Activated CD8-positive, alpha-beta memory T cell treated with anti-CD3 and anti-CD28 coated beads for 48 hours (primary cell): ENCODE measurements around the gene CCL7.

Source experiments
- DNase-seq, 3 experiments: peaks; one replicate each; pipeline ENCODE4 v3.0.0-alpha.2; 2020; ENCODE audit warnings: low read depth in 2 of 3, low spot score in 2 of 3

Gene CCL7

DNA sequence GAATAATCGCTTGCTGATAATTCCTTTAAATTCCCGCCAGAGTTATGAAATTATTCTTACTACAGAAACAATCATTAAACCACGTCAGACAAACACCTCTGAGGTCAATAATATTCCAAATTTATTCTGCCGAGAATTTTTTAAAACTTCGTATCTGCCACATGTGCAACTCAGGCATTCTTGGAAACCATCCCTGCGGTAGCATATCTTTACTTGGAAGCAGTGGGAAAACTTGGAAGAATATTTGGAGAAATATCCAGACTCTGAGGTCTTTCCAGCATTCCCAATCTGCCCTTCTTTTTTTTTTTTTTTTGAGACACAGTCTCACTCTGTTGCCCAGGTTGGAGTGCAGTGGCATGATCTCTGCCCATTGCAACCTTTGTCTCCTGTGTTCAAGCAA lies 13.6 kb downstream of the CCL7 start:
- no peak for DNase-seq

DNA sequence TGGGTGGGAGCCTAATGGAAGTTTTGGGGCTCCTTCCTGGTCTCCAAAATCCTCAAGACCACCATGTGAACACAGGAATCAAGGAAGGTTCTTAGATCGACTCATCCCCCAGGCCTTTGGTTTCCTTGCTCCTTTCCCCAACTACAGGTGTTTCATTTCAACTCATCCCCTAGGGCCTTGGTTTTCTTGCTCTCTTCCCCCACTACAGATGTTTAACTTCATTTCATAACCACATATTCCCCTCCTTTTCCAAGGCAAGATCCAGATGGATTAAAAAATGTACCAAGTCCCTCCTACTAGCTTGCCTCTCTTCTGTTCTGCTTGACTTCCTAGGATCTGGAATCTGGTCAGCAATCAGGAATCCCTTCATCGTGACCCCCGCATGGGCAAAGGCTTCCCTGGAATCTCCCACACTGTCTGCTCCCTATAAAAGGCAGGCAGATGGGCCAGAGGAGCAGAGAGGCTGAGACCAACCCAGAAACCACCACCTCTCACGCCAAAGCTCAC lies 15.3 kb downstream of the CCL7 start, which contains the start of gene CCL11:
Gene CCL11, plus strand, starts transcription at position 457 of the 507 bp plus-strand sequence. CDS start 67 bp downstream, outside the sequence.
- DNase-seq = no peak

DNA sequence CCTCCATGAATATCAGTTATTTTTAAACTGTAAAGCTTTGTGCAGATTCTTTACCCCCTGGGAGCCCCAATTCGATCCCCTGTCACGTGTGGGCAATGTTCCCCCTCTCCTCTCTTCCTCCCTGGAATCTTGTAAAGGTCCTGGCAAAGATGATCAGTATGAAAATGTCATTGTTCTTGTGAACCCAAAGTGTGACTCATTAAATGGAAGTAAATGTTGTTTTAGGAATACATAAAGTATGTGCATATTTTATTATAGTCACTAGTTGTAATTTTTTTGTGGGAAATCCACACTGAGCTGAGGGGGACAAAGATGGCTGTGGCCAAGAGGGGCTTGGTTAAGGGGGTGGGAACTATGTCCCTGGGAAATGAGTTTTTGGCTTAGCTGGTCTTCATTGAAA lies 17.9 kb downstream of the CCL7 start:
- no peak for DNase-seq

DNA sequence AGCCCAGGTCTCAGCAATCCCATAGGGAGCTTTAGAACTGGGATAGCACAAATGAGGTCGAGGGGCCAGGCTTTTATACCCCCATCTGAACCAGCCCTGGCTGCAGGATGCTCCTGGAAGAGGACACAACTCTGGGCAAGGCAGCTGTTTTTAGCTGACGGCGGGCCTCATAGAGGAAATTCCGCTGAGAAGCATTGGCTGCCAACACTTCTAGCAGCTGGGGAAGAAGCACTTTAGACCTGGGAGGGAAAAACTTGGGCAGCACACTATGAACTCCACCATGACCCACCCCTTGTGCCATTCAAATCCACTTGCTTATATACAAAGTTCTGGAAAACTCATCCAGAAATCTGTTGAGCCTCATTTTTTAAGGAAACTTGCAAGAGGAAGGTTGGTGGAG lies 20.6 kb downstream of the CCL7 start:
- no peak for DNase-seq

DNA sequence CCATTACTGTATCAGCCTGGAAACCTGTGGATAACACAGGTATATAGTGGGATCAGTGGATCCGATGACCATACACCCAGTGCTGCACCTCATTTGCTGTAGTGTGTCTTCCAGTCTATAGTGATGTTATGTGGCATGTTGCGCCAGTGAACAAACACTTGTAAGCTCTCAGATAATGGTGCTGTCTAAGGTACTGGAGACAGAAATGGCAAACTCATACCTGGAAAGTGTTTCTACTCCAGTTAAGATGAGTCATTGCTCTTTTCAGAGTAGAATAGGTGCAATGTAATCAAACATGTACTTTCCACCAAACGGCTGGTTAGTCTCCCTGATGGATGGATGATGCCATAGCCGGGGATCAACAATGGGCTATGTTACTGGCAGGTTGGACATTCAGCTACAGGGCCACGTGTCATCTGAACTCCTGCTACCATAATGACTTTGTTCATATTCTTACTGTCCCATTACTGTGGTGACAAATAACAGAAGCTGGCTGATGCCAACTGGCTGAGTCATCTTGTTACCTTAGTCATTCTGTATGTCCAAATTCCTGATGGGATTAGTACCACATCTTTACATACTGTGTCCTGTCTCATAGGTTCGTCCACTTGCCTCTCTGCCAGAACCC lies 21.8 kb downstream of the CCL7 start:
- DNase-seq = no peak

DNA sequence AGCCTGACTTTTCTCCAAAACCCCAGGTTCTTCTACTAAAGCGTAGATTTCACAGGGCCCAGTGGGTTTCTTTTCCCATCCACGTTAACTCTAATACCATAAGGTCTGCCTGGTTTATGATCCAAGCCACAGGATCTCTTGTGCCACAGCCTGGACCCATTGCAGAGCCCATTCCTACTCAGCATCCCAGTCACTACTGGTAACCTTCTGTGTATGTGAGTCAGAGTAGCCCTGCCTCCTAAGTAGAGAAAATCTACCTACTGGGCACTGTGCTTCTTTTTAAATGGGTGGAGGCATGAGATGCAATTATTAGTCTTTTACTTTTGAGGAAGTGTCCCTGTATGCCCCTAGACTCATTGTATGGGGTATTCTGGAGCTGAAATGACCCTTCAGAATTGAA lies 29.0 kb downstream of the CCL7 start:
- no peak for DNase-seq

DNA sequence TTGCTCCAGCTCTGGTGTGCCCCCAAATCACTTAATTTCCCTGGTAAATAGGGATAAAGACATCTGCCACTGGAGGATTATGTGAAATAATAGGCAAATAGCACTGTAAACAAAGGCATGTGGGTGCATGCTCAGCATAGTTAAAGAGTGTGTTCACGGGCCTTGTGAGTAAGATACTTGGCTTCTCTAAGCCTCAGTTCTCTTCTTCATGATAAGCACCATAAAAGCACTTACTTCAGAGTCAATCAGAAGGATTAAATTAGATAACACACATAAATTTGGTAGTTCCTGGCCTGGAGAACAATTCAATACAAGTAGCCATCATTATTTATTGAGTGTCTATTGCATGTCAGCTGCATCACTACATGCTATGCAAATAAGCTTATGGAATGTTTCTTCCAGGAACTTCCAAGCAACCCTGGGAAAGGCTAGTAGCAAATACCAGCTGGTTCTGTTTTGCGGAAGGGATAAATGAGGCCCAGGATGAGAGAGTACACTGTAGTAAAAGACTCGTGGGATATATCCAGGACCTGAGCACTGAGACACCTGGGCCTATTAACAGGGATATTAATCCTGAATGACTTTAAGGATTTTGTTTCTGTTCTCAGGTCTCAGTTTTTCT lies 30.0 kb downstream of the CCL7 start:
- no peak for DNase-seq

DNA sequence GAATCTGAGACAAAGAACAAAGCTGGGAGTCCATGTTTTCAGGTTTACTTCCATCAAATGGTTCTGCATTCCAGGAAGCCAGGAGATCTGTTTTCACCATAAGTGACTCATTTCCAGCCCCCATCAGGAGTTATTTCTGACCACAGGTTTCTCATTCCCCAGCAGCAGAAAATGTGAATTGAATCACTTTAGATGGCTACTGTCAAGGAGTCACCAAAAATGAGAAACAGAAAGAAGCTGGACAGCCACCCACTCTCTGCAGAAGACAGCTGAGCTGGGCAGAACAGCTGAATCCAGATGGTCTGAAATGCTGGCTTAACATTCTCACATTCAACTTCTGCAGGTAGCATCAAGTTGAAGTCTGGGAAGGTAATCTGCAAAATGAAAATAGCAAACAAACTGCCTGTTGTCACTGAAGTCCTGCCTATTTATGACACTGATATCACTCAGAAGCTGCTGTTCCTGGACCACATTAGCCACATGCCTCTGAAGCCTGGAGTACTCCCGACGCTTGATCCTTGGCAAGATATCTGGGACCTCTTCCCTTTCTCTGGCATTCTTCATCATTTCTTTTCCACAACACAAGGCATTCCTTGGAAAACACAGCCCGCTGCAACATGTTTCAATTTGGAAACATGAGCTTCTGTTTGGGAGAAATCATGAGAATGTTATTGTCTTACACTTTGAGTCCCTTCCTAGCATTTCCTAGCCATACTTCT lies 30.8 kb downstream of the CCL7 start:
- DNase-seq = no peak

DNA sequence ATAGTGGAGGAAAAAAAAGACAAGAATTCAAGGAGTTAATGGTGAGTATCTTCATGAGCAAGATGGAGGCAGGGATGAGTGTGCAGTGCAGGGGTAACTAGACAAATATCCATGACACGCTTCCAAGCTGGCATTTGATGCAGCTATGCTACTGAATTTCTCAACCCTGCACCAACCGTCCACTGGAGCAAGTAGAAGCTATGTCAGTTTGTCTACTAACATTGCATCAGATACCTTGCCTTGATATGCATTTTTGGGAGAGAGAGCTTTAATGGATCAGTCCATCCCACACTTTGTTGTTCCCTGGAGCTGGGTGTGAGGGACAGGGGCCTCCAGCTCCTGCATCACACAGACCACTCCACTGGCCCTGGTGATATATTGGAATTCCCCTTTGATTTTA lies 32.0 kb downstream of the CCL7 start:
- no peak for DNase-seq

DNA sequence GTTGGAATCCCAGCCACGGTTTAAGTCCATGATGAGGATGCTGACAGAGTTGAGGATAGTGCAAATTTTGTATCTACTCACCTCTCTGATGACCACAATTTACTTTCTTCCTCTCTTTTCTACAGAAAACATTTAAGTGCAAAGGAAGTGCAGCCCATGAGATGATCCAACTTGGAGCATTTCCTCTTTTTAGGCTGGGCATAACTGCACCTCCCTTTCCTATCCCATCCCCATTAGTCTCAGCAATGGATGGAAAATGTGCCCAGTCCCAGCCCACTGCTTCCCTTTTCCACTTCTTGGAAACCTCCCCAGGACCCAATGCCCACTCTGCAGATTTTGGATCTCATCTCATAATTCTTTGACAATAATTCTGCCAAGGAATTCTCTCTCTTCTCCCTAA lies 32.6 kb downstream of the CCL7 start:
- DNase-seq = no peak

DNA sequence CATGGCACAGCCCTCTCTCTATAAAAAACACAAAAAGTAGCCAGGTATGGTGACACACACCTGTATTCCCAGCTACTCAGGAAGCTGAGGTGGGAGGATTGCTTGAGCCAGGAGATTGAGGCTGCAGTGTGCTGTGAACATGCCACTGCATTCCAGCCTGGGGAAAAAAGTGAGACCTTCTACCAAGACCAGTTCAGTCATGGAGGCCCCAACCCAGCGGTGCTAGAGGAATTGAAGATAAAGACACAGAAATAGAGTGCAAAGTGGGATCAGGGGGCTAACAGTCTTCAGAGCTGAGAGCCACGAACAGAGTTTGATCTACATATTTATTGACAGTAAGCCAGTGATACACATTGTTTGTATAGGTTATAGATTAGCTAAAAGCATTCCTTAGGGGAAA lies 33.6 kb downstream of the CCL7 start:
- no peak for DNase-seq

DNA sequence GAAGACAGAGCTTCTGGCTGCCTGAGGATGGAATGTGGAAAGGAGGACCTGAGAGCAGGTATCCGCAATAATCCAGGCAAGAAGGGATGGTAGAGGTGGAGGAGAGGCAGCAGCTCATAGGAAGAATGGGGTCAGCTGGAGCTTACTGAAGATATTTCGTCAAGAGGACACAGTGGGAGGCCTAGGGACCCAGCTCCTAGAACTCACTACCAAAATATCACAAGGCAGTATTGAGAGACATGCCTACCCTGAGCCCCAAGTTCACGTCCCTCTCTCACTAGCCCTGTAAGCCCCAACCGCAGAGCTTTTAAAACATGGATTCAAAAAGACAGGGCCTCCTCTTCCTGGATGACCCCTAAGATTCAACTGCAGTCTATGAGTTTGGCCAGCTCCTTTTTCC lies 35.0 kb downstream of the CCL7 start:
- no peak for DNase-seq

DNA sequence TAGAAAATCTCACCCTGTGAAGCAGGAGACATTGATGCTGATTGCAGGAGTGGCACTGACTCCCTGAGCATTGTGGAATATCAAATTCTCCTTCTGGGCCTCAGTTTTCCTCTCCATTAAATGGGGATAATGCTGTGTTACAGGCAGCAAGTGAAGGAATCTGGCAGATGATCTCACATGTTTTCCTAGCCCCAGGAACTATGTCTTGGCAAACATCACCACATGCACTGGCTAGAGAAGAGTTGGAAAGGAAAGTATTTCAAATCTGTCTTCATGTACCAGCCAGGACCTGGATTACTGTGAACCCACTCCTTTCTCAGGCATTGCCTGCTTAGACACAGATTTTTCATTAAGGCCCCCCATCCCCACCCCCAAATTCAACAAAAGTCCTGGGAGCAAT lies 35.6 kb downstream of the CCL7 start:
- DNase-seq = no peak

DNA sequence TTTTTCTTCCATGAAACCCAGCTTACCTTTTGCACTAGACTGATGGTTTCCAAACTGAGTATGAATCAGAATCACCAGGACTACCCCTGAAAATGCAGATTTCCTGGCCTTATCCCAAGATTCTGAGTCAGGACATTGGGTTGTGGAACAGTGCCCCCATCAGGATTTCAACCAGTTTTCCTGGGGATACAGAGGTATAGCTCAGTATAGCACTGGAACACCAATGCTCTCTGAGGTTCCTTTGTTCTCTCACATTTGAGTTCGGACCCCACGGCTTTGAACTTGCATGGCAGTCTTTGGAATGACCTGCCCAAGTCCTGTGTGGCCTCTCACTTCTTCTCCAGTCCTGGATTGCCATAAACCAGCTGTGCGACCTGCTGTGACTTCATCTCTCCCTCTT lies 36.4 kb downstream of the CCL7 start:
- no peak for DNase-seq

DNA sequence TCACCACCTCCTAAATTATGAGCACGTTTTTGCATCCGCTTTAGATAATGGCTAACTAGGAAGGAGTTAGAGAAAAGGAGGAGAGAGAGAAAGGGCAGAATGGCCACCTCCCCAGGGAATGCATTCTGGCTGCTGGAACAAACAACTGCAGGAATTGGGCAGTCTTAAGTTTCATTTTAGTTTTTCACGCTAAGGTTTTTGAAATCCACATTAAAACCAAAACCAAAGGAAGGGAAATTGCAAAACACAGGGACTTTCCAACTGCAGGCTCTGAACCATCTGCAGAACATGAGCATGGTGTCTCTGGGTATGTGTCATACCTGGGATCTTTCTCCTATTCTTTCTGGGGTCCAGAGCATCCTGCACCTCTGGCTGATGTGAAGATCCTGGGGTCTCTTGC lies 37.1 kb downstream of the CCL7 start:
- DNase-seq = no peak

DNA sequence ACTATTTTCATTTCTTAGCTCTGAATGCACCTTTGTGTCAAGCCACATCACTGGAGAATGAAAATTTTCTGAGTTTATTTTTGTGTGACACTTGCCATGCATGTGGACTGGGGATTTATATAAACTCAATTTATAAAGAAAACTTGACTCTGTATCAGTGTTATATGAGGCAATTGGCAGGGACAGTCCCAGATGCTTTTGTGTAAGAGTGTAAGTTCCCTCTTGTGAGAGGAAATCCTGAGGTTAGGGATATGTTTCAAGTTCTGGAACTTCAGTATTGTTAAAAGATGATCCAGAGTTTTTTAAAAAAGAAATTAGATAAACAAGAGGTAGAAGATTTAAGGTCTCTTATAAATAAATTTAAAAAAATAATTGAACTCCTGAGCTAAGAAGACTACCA lies 38.4 kb downstream of the CCL7 start:
- no peak for DNase-seq

DNA sequence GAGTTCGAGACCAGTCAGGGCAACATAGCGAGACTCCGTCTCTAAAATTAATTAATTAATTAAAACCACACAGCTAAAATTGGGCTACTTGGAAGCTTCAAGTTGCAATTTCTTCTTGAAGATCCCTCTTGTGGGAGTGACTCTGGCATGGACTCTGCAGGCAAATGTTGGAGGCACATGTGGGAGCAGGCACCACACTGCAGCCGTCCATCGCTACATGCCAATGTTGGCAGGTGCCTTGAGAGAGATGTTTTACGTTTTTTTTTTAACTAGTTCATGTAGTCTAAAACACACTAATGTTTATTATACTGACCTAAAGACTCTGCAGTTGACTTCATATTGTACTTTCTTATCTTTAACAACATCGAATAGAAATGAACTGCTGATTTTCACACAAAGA lies 41.3 kb downstream of the CCL7 start:
- DNase-seq = no peak

DNA sequence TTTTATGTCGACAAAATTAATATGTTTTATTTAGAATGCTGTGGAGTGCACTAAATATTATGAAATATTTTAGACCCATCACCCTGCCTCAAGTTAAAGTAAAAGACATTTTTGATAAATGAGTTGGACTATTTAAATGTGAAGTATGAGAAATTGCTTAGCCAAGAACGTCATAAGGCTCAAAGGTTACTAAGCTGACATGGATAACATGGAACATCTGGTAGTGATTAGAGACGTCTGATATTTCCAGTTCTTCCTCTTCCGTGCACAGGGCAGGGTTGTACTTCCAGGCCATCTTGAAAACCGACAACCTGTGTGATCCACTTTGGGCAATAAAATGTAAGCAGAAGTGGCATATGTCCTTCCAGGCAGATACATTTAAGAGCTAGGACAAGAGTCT lies 42.1 kb downstream of the CCL7 start:
- DNase-seq = no peak

DNA sequence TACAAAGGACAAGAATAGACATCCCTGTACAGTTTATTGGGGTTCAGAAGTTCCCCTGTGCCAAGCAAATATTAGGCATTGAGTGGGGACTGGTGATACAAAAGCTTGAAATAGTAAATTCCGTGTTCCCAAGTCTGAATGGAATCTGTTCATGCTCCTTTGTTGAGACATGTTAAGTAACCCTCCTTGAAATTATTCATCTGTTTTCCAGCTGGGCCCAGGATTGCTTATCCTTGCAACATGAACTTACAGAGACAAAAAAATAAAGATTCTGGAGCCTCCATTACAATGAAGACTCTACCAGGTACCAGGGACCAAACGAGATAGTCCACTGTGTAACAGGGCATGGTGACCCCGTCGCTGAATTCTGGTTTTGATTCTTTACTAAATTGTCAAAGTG lies 43.1 kb downstream of the CCL7 start:
- DNase-seq = no peak

DNA sequence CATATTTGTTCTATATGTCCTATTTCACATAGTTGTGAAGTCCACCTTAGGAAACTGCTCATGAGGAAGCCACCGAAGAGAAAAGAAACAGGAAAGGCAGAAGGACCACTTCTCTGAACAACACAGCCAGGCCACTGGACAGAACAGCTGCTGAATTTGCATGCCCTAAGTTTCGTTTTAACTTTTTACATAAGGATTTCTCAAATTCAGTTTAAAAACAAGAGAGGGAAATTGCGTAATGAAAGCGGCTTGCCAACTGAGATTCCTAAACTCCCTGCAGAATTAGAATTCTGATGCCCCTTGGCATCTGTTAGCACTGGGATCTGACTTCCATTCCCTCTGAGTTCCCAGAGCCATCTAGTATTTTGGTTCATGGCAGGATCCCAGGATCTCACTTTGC lies 44.3 kb downstream of the CCL7 start:
- no peak for DNase-seq

DNA sequence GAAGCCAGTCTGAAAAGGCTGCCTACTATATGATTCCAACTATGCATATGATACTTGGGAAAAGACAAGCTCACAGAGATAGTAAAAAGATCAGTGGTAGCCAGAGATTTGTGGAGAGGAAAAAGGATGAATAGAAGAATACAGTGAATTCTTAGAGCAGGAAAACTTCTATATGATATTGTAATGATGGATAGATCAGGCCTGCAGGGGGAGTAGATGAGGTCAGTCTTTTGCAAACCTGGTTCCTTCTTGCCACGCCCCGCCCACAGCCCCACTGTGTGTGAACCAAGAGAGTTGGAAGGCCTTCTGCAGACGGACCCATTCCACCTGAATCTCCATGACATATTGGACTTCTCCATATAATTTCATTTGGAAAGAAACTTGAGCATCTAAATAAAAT lies 48.5 kb downstream of the CCL7 start:
- no peak for DNase-seq

DNA sequence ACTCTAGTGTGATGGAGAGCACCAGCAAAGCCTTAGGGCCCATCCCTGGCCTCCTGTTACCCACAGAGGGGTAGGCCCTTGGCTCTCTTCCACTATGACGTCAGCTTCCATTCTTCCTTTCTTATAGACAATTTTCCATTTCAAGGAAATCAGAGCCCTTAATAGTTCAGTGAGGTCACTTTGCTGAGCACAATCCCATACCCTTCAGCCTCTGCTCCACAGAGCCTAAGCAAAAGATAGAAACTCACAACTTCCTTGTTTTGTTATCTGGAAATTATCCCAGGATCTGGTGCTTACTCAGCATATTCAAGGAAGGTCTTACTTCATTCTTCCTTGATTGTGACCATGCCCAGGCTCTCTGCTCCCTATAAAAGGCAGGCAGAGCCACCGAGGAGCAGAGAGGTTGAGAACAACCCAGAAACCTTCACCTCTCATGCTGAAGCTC lies 49.0 kb downstream of the CCL7 start, which contains the start of gene CCL8:
Gene CCL8, plus strand, starts transcription at position 397 of the 445 bp plus-strand sequence. CDS start 67 bp downstream, outside the sequence.
- DNase-seq = no peak
